ENCODE measurements around the gene PAX7.

Gene PAX7

GRCh38 chr1:18588093-18588492 lies 42.6 kb upstream of the PAX7 start:
- Histone ChIP-seq H3K18ac (ENCODE audit: low read length) (no peak overlapping the region), H3K79me1 (ENCODE audit: low read length) (no peaks in the 10 kb centered on the region), H3K27ac (ENCODE audit: low read depth, low read length) (no peak overlapping the region), H2BK5ac (ENCODE audit: low read length) (no peak overlapping the region), H2AK5ac (ENCODE audit: low read length) (no peak overlapping the region), H3K56ac (ENCODE audit: low read length) (no peak overlapping the region), H3K36me3 (ENCODE audit: control insufficient read depth, insufficient read depth, low read length) (no peaks in the 10 kb centered on the region), H3K27me3 (ENCODE audit: insufficient read depth, low read length, poor library complexity) (no peaks in the 10 kb centered on the region), H3K4me1 (ENCODE audit: control insufficient read depth, low read depth, low read length) (no peaks in the 10 kb centered on the region), H3K4ac (ENCODE audit: low read depth, low read length) (no peak overlapping the region), H2BK15ac (replicated peaks; ENCODE audit: low read depth) (no peak overlapping the region), H4K8ac (ENCODE audit: low read depth, low read length) (no peak overlapping the region), H3K4me2 (ENCODE audit: low read length) (no peak overlapping the region), H3K4me3 (ENCODE audit: low read length) (no peak overlapping the region), H3K79me2 (ENCODE audit: control insufficient read depth, insufficient read depth, low read length) (no peaks in the 10 kb centered on the region), H4K5ac (ENCODE audit: low read length) (no peak overlapping the region), H3K9ac (ENCODE audit: low read length) (no peak overlapping the region), H2BK120ac (ENCODE audit: low read depth, low read length) (no peak overlapping the region), H3K23ac (ENCODE audit: low read length) (no peak overlapping the region)
- no peak for DNase-seq
- no CpG with 5 or more reads among the region's 9 CpGs for WGBS (ENCODE audit: extremely low coverage, insufficient coverage, low lambda C conversion rate)

GRCh38 chr1:18592368-18592767 lies 38.3 kb upstream of the PAX7 start:
- Histone ChIP-seq H3K79me2 (ENCODE audit: control insufficient read depth, insufficient read depth, low read length) (no peaks in the 10 kb centered on the region), H3K36me3 (ENCODE audit: control insufficient read depth, insufficient read depth, low read length) (no peaks in the 10 kb centered on the region), H3K4ac (ENCODE audit: low read depth, low read length) (no peak overlapping the region), H3K9ac (ENCODE audit: low read length) (no peak overlapping the region), H4K8ac (ENCODE audit: low read depth, low read length) (no peak overlapping the region), H3K4me3 (ENCODE audit: low read length) (no peak overlapping the region), H2BK120ac (ENCODE audit: low read depth, low read length) (no peak overlapping the region), H3K4me2 (ENCODE audit: low read length) (no peak overlapping the region), H2AK5ac (ENCODE audit: low read length) (no peak overlapping the region), H3K27ac (ENCODE audit: low read depth, low read length) (no peak overlapping the region), H3K79me1 (ENCODE audit: low read length) (no peaks in the 10 kb centered on the region), H3K23ac (ENCODE audit: low read length) (no peak overlapping the region), H2BK15ac (replicated peaks; ENCODE audit: low read depth) (no peak overlapping the region), H3K27me3 (ENCODE audit: insufficient read depth, low read length, poor library complexity) (no peaks in the 10 kb centered on the region), H3K56ac (ENCODE audit: low read length) (no peak overlapping the region), H2BK5ac (ENCODE audit: low read length) (no peak overlapping the region), H3K18ac (ENCODE audit: low read length) (no peak overlapping the region), H3K4me1 (ENCODE audit: control insufficient read depth, low read depth, low read length) (no peaks in the 10 kb centered on the region), H4K5ac (ENCODE audit: low read length) (no peak overlapping the region)
- peak; percentile 41 for DNase-seq
- no CpG with 5 or more reads among the region's 1 CpG for WGBS (ENCODE audit: extremely low coverage, insufficient coverage, low lambda C conversion rate)

- peak; percentile 53 for DNase-seq
- WGBS (ENCODE audit: extremely low coverage, insufficient coverage, low lambda C conversion rate) = no CpG with 5 or more reads among the region's 20 CpGs
- H3K79me1 ChIP-seq (ENCODE audit: low read length) = no peaks in the 10 kb centered on the region
- H2BK5ac ChIP-seq (ENCODE audit: low read length) = no peak overlapping the region
- H3K27ac ChIP-seq (ENCODE audit: low read depth, low read length) = no peak overlapping the region
- no peak overlapping the region for H3K23ac ChIP-seq (ENCODE audit: low read length)
- H3K18ac ChIP-seq (ENCODE audit: low read length) = no peak overlapping the region
- no peak overlapping the region for H4K8ac ChIP-seq (ENCODE audit: low read depth, low read length)
- no peak overlapping the region for H3K4ac ChIP-seq (ENCODE audit: low read depth, low read length)
- no peaks in the 10 kb centered on the region for H3K79me2 ChIP-seq (ENCODE audit: control insufficient read depth, insufficient read depth, low read length)
- no peaks in the 10 kb centered on the region for H3K27me3 ChIP-seq (ENCODE audit: insufficient read depth, low read length, poor library complexity)
- no peak overlapping the region for H3K4me3 ChIP-seq (ENCODE audit: low read length)
- no peak overlapping the region for H2BK15ac ChIP-seq (replicated peaks; ENCODE audit: low read depth)
- H3K36me3 ChIP-seq (ENCODE audit: control insufficient read depth, insufficient read depth, low read length) = no peaks in the 10 kb centered on the region
- no peak overlapping the region for H3K56ac ChIP-seq (ENCODE audit: low read length)
- H3K9ac ChIP-seq (ENCODE audit: low read length) = no peak overlapping the region
- no peak overlapping the region for H3K4me2 ChIP-seq (ENCODE audit: low read length)
- H4K5ac ChIP-seq (ENCODE audit: low read length) = no peak overlapping the region
- no peak overlapping the region for H2AK5ac ChIP-seq (ENCODE audit: low read length)
- no peaks in the 10 kb centered on the region for H3K4me1 ChIP-seq (ENCODE audit: control insufficient read depth, low read depth, low read length)
- no peak overlapping the region for H2BK120ac ChIP-seq (ENCODE audit: low read depth, low read length)
Measured at GRCh38 chr1:18597160-18598042, 33.2 kb upstream of the PAX7 start.

DNA sequence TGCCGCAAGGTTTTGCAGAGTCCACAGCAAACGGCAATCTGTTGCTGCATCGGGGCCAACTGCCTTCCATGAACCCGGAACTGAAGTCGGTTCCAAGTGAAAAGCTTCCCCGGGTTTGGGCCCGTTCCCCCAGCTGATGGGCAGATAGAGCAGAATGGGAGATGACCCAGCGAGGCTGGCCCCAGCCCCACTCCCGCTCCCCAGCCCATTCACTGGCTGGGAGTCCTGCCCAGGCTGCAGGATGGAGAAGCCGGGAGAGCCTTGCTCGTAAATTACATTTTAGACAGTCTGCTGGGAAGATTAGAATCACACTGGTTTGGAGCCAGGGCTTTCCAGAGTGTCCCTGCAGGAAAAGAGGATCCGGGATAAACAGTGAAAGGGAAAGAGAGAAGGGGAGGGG lies 31.6 kb upstream of the PAX7 start:
- Histone ChIP-seq H3K56ac (ENCODE audit: low read length) (no peak overlapping the region), H3K4me3 (ENCODE audit: low read length) (no peak overlapping the region), H3K4me2 (ENCODE audit: low read length) (no peak overlapping the region), H3K27me3 (ENCODE audit: insufficient read depth, low read length, poor library complexity) (no peaks in the 10 kb centered on the region), H3K4me1 (ENCODE audit: control insufficient read depth, low read depth, low read length) (no peaks in the 10 kb centered on the region), H3K4ac (ENCODE audit: low read depth, low read length) (no peak overlapping the region), H4K8ac (ENCODE audit: low read depth, low read length) (no peak overlapping the region), H2BK15ac (replicated peaks; ENCODE audit: low read depth) (no peak overlapping the region), H2BK120ac (ENCODE audit: low read depth, low read length) (no peak overlapping the region), H2BK5ac (ENCODE audit: low read length) (no peak overlapping the region), H2AK5ac (ENCODE audit: low read length) (no peak overlapping the region), H4K5ac (ENCODE audit: low read length) (no peak overlapping the region), H3K27ac (ENCODE audit: low read depth, low read length) (no peak overlapping the region), H3K79me2 (ENCODE audit: control insufficient read depth, insufficient read depth, low read length) (no peaks in the 10 kb centered on the region), H3K79me1 (ENCODE audit: low read length) (no peaks in the 10 kb centered on the region), H3K9ac (ENCODE audit: low read length) (no peak overlapping the region), H3K36me3 (ENCODE audit: control insufficient read depth, insufficient read depth, low read length) (no peaks in the 10 kb centered on the region), H3K23ac (ENCODE audit: low read length) (no peak overlapping the region), H3K18ac (ENCODE audit: low read length) (no peak overlapping the region)
- no CpG with 5 or more reads among the region's 12 CpGs for WGBS (ENCODE audit: extremely low coverage, insufficient coverage, low lambda C conversion rate)
- no peak for DNase-seq

GRCh38 chr1:18599704-18600103 lies 30.9 kb upstream of the PAX7 start:
- DNase-seq = no peak

More at GRCh38 chr1:18599704-18600103, 30.9 kb upstream of the PAX7 start:
- Histone ChIP-seq H2BK5ac (ENCODE audit: low read length) (no peak overlapping the region), H3K18ac (ENCODE audit: low read length) (no peak overlapping the region), H4K5ac (ENCODE audit: low read length) (no peak overlapping the region), H3K79me2 (ENCODE audit: control insufficient read depth, insufficient read depth, low read length) (no peaks in the 10 kb centered on the region), H3K4me3 (ENCODE audit: low read length) (no peak overlapping the region), H3K4me1 (ENCODE audit: control insufficient read depth, low read depth, low read length) (no peaks in the 10 kb centered on the region), H3K56ac (ENCODE audit: low read length) (no peak overlapping the region), H3K4me2 (ENCODE audit: low read length) (no peak overlapping the region), H3K79me1 (ENCODE audit: low read length) (no peaks in the 10 kb centered on the region), H2BK120ac (ENCODE audit: low read depth, low read length) (no peak overlapping the region), H2BK15ac (replicated peaks; ENCODE audit: low read depth) (no peak overlapping the region), H3K23ac (ENCODE audit: low read length) (no peak overlapping the region), H2AK5ac (ENCODE audit: low read length) (no peak overlapping the region), H3K36me3 (ENCODE audit: control insufficient read depth, insufficient read depth, low read length) (no peaks in the 10 kb centered on the region), H3K4ac (ENCODE audit: low read depth, low read length) (no peak overlapping the region), H3K27me3 (ENCODE audit: insufficient read depth, low read length, poor library complexity) (no peaks in the 10 kb centered on the region), H4K8ac (ENCODE audit: low read depth, low read length) (no peak overlapping the region), H3K27ac (ENCODE audit: low read depth, low read length) (no peak overlapping the region), H3K9ac (ENCODE audit: low read length) (no peak overlapping the region)
- WGBS (ENCODE audit: extremely low coverage, insufficient coverage, low lambda C conversion rate) = no CpG with 5 or more reads among the region's 9 CpGs
